Aorta (tissue), 5 donors: ENCODE results near the gene MEA1. TPM values are rescaled to one million over a fixed set of nuclear protein-coding genes. Genes with fewer than 3 reads are reported as not detected.
A peak's percentile ranks its signal among the peaks of the same experiment; 100 is the strongest.

Experiments
- ATAC-seq: fragments of 200-7000 bp; cut with Tn5 transposase; one replicate; pipeline ENCODE4 v1.9.1; 2022; ENCODE audit warnings: moderate library complexity; ENCODE audit not compliant: low FRiP score
- DNase-seq, 2 donors: peaks; one replicate each; pipeline ENCODE4 v3.0.0-alpha.2; 2020
- H3K27ac ChIP-seq, 2 donors: one replicate each; pipeline ENCODE4 v1.5.1; 2013; ENCODE audit warnings: low read length in 2 of 2, mild to moderate bottlenecking in 2 of 2, moderate library complexity in 2 of 2, control low read depth in 1 of 2, inconsistent platforms in 1 of 2, low read depth in 1 of 2
- H3K27me3 ChIP-seq, 2 donors: one replicate each; pipeline ENCODE4 v1.6.1; 2013; ENCODE audit warnings: control low read depth in 1 of 2, low read length in 1 of 2, mild to moderate bottlenecking in 1 of 2, moderate library complexity in 1 of 2; ENCODE audit not compliant: insufficient read depth in 2 of 2, control insufficient read depth in 1 of 2
- H3K36me3 ChIP-seq, 2 donors: one replicate each; pipeline ENCODE4 v1.6.1; 2013; ENCODE audit warnings: control low read depth in 1 of 2, low read length in 1 of 2, mild to moderate bottlenecking in 1 of 2; ENCODE audit not compliant: insufficient read depth in 2 of 2, control insufficient read depth in 1 of 2
- H3K4me1 ChIP-seq, 2 donors: one replicate each; pipeline ENCODE4 v1.6.1; 2013; ENCODE audit warnings: low read length in 2 of 2, control low read depth in 1 of 2, mild to moderate bottlenecking in 1 of 2, moderate library complexity in 1 of 2; ENCODE audit not compliant: insufficient read depth in 2 of 2, control insufficient read depth in 1 of 2
- H3K4me3 ChIP-seq, 2 donors: one replicate each; pipeline ENCODE4 v1.5.1; 2013; ENCODE audit warnings: low read length in 2 of 2, control low read depth in 1 of 2, mild to moderate bottlenecking in 1 of 2
- H3K9me3 ChIP-seq: one replicate; pipeline ENCODE4 v1.6.1; 2013; ENCODE audit warnings: mild to moderate bottlenecking, low read length; ENCODE audit not compliant: control insufficient read depth
- WGBS, 2 donors: extraction: QIAGEN DNeasy Blood & Tissue Kit; methylation state at CpG; one replicate each; pipeline ENCODE4 v1.1.7; 2013; 5-methylcytosine and 5-hydroxymethylcytosine counted together
- intact Hi-C, 2 donors: fragments of 100-400 bp; cut with DNase I; formaldehyde crosslinking; loops; one replicate each; pipeline versions ENCODE4 v1.14.2 to v1.15.0; 2022
- long read RNA-seq, 2 donors: library from polyadenylated mRNA; unstranded; transcript quantifications; one replicate each; pipeline ENCODE4 v2.0.0, GENCODE V29; 2020 to 2021
- polyA plus RNA-seq, 2 donors: library from polyadenylated mRNA; stranded (reverse); fragments of 200-250 nt; gene quantifications; one replicate each; pipeline ENCODE4 v1.2.3, GENCODE V29; 2013
- total RNA-seq, 2 donors: library from RNA; stranded (reverse); fragmentation: NEBNext Ultra II Directional; extraction: Animal tissue kit (Norgen Biotek cat#: 25700); gene quantifications; one replicate each; pipeline ENCODE4 v1.2.1, GENCODE V29; 2021
- donor health status: healthy with polysubstance abuse.
- donor health status: Bipolar disorder and iron deficiency.
- donor health status: DM: no; HTN: no; CAD: no.
- donor health status: DM: no; HTN: no; CAD: no.
- donor health status: DM: yes; HTN: yes; CAD: no.

Gene MEA1
- total RNA-seq (10 to 100 TPM; 44.5 to 44.6 TPM), polyA plus RNA-seq (100 to 1,000 TPM in 1 of 2 donors, 10 to 100 TPM in 1; 93.5 to 110 TPM)
- long read RNA-seq, donor 1, transcript MEA1-202 (3 exons, 2,152 nt), result minor isoform, 7 of 45 reads
- long read RNA-seq, donor 1, transcript MEA1-204 (4 exons, 1,004 nt), result major isoform, 37 of 45 reads
- long read RNA-seq, donor 1, partial matches to known transcripts, result 0 of 45 reads
- long read RNA-seq, donor 1, other reads (novel, unspliced or antisense), result 1 of 45 reads
- long read RNA-seq, donor 2, transcript MEA1-204 (4 exons, 1,004 nt), result major isoform, 24 of 27 reads
- long read RNA-seq, donor 2, partial matches to known transcripts, result 0 of 27 reads
- long read RNA-seq, donor 2, other reads (novel, unspliced or antisense), result 1 of 27 reads

GRCh38 chr6:43013843-43014433 is at the start of gene MEA1, which contains the start of gene KLHDC3:
MEA1 (minus strand) TSS chr6:43013946; CDS start chr6:43013813, 133 bp downstream.
KLHDC3 (plus strand) TSS chr6:43014249; CDS start chr6:43017193, 2,944 bp downstream.
- intact Hi-C loops, result loop anchor here (1.0 to 5.0 kb wide), 4 partner anchors 37 to 85 kb away; partner anchors contain the start of genes CNPY3 (in 1 of the 2), CUL7 (in 1 of the 2) and PEX6 (in 1 of the 2)
- H3K36me3 ChIP-seq, result peaks cover 0 to 3% of the 10 kb centered on the region in 2 donors
- 0% methylated on average over 51 of the region's 51 CpGs for WGBS, 2 donors
- DNase-seq (peak; percentile 99 to 100), ATAC-seq (peak; percentile 97)
- no peaks in the 10 kb centered on the region for H3K4me1 ChIP-seq
- H3K27me3 ChIP-seq, result no peaks in the 10 kb centered on the region
- no peaks in the 10 kb centered on the region for H3K9me3 ChIP-seq
- H3K27ac ChIP-seq, result peak within 1 kb of the TSS in 1 of 2 donors; percentile 31
- H3K4me3 ChIP-seq, result peak within 1 kb of the TSS; percentile 90 to 94

GRCh38 chr6:43062818-43063217 is 49.1 kb upstream of the MEA1 start:
- intact Hi-C loops, result no loop called here
- no peaks in the 10 kb centered on the region for H3K4me1 ChIP-seq
- 93 to 94% methylated on average over 12 of the region's 12 CpGs for WGBS, 2 donors
- no peak overlapping the region for H3K4me3 ChIP-seq
- peaks cover 0 to 6% of the 10 kb centered on the region in 2 donors for H3K36me3 ChIP-seq
- no peak for DNase-seq
- ATAC-seq, result no peak
- H3K27ac ChIP-seq, result no peak overlapping the region
- no peaks in the 10 kb centered on the region for H3K27me3 ChIP-seq
- no peaks in the 10 kb centered on the region for H3K9me3 ChIP-seq

- H3K27me3 ChIP-seq, result no peaks in the 10 kb centered on the region
- H3K4me3 ChIP-seq, result no peak overlapping the region
- no peak for DNase-seq
- WGBS, 2 donors, result 60 to 67% methylated on average over 2 of the region's 2 CpGs
- no peak for ATAC-seq
- no peaks in the 10 kb centered on the region for H3K4me1 ChIP-seq
- no peaks in the 10 kb centered on the region for H3K9me3 ChIP-seq
- H3K27ac ChIP-seq, result no peak overlapping the region
- intact Hi-C loops, result no loop called here
- H3K36me3 ChIP-seq, result peaks cover 0 to 6% of the 10 kb centered on the region in 2 donors
Observed at GRCh38 chr6:43061861-43062260, 48.1 kb upstream of the MEA1 start.

GRCh38 chr6:43060755-43061633 is 47.2 kb upstream of the MEA1 start:
- 84 to 85% methylated on average over 12 of the region's 12 CpGs for WGBS, 2 donors
- ATAC-seq (no peak), DNase-seq (no peak)
- Histone ChIP-seq H3K9me3 (no peaks in the 10 kb centered on the region), H3K27me3 (no peaks in the 10 kb centered on the region), H3K36me3 (peaks cover 0 to under 1% of the 10 kb centered on the region in 2 donors), H3K4me1 (no peaks in the 10 kb centered on the region), H3K27ac (no peak overlapping the region), H3K4me3 (no peak overlapping the region)
- intact Hi-C loops, result no loop called here

- Histone ChIP-seq H3K27me3 (no peaks in the 10 kb centered on the region), H3K36me3 (peaks cover 0 to 3% of the 10 kb centered on the region in 2 donors), H3K4me1 (no peaks in the 10 kb centered on the region), H3K27ac (peak overlapping the region in 1 of 2 donors; percentile 23), H3K9me3 (no peaks in the 10 kb centered on the region), H3K4me3 (peak overlapping the region; percentile 11 to 71)
- 2% methylated on average over 14 to 15 of the region's 15 CpGs for WGBS, 2 donors
- DNase-seq (no peak), ATAC-seq (peak; percentile 2)
- intact Hi-C loops, result no loop called here
Observed at GRCh38 chr6:43060034-43060754, 46.4 kb upstream of the MEA1 start.

GRCh38 chr6:43059168-43060033 is 45.7 kb upstream of the MEA1 start, which contains the start of the genes KLC4 and MRPL2:
KLC4 (plus strand) TSS chr6:43059631; CDS start chr6:43061336, 1,705 bp downstream.
MRPL2 (minus strand) TSS chr6:43059434; CDS start chr6:43059381, 53 bp downstream.
- Histone ChIP-seq H3K4me3 (peak within 1 kb of the TSS; percentile 71 to 79), H3K27me3 (no peaks in the 10 kb centered on the region), H3K9me3 (no peaks in the 10 kb centered on the region), H3K4me1 (no peaks in the 10 kb centered on the region), H3K36me3 (peaks cover 0 to 3% of the 10 kb centered on the region in 2 donors), H3K27ac (peak within 1 kb of the TSS in 1 of 2 donors; percentile 28)
- DNase-seq, result peak; percentile 99
- peak; percentile 98 for ATAC-seq
- WGBS, 2 donors, result 1% methylated on average over 64 of the region's 64 CpGs
- intact Hi-C loops, result no loop called here

GRCh38 chr6:43058531-43058930 is 44.8 kb upstream of the MEA1 start:
- DNase-seq (no peak), ATAC-seq (no peak)
- no peaks in the 10 kb centered on the region for H3K27me3 ChIP-seq
- 69 to 74% methylated on average over 1 of the region's 1 CpG for WGBS, 2 donors
- H3K27ac ChIP-seq, result no peak overlapping the region
- intact Hi-C loops, result no loop called here
- H3K9me3 ChIP-seq, result no peaks in the 10 kb centered on the region
- no peaks in the 10 kb centered on the region for H3K4me1 ChIP-seq
- peaks cover 0 to 3% of the 10 kb centered on the region in 2 donors for H3K36me3 ChIP-seq
- peak overlapping the region; percentile 69 to 79 for H3K4me3 ChIP-seq
